Cardiac muscle cell (in vitro differentiated cells and primary cell): Measurements from ENCODE around the gene CORO1C. TPM values are rescaled to one million over a fixed set of nuclear protein-coding genes. Genes with fewer than 3 reads are reported as not detected.

ENCODE experiments used
- DNase-seq, 2 donors: peaks; one replicate each; pipeline versions ENCODE4 v3.0.0 to v3.0.0-alpha.2; 2010 to 2017; ENCODE audit warnings: low read depth in 1 of 2, low spot score in 1 of 2
- H3K27ac ChIP-seq: fragments of 200-600 bp; sonication (generic); 2 replicates; pipeline ENCODE4 v1.5.1; 2016
- H3K27me3 ChIP-seq: fragments of 200-600 bp; sonication (generic); 2 replicates; pipeline ENCODE4 v1.6.0; 2016; ENCODE audit warnings: control low read depth
- H3K36me3 ChIP-seq: fragments of 200-600 bp; sonication (generic); 2 replicates; pipeline ENCODE4 v1.5.1; 2016; ENCODE audit warnings: control low read depth
- H3K4me1 ChIP-seq: fragments of 200-600 bp; sonication (generic); 2 replicates; pipeline ENCODE4 v1.8.1; 2017; ENCODE audit warnings: low read depth, mild to moderate bottlenecking, mixed run types
- H3K4me3 ChIP-seq: fragments of 200-600 bp; sonication (generic); 2 replicates; pipeline ENCODE4 v1.5.1; 2016; ENCODE audit warnings: mild to moderate bottlenecking
- H3K9me3 ChIP-seq: fragments of 200-600 bp; sonication (generic); 2 replicates; pipeline ENCODE4 v1.5.1; 2017; ENCODE audit warnings: low read depth, mild to moderate bottlenecking, control low read depth
- CTCF ChIP-seq: IDR thresholded peaks from 2 replicates; pipeline ENCODE4 v1.5.1; 2012; ENCODE audit warnings: low read depth, mild to moderate bottlenecking, low read length
- polyA plus RNA-seq: library from polyadenylated mRNA; unstranded; fragments of >200 nt; fragmentation: Nextera tagmentation; extraction: Ambion mirVana; gene quantifications from 2 replicates; pipeline ENCODE4 v1.2.1, GENCODE V29; 2016
- total RNA-seq: library from RNA; depleted of rRNA; stranded (reverse); fragments of >200 nt; gene quantifications from 2 replicates; pipeline ENCODE4 v1.2.3, GENCODE V29; 2016

The CORO1C gene
- total and polyA plus RNA-seq, 2 experiments from 2014 or later, result 65.4 to 72.5 TPM

GRCh38 chr12:108643941-108644810 is 87.1 kb downstream of the CORO1C start:
- no peak for DNase-seq
- Histone ChIP-seq H3K36me3 (peaks cover 35% of the 10 kb centered on the region), H3K4me3 (no peak overlapping the region), H3K27ac (peak overlapping the region; percentile 36), H3K27me3 (no peaks in the 10 kb centered on the region), H3K9me3 (no peaks in the 10 kb centered on the region), H3K4me1 (peaks cover 7% of the 10 kb centered on the region)
- TF ChIP-seq CTCF, result no peak

GRCh38 chr12:108642899-108643654 is 88.2 kb downstream of the CORO1C start:
- peak overlapping the region; percentile 70 for H3K27ac ChIP-seq
- H3K27me3 ChIP-seq, result no peaks in the 10 kb centered on the region
- no peaks in the 10 kb centered on the region for H3K9me3 ChIP-seq
- H3K4me1 ChIP-seq, result peaks cover 11% of the 10 kb centered on the region
- no peak for DNase-seq
- H3K36me3 ChIP-seq, result peaks cover 24% of the 10 kb centered on the region
- no peak for TF ChIP-seq CTCF
- no peak overlapping the region for H3K4me3 ChIP-seq

- Histone ChIP-seq H3K9me3 (no peaks in the 10 kb centered on the region), H3K36me3 (peaks cover 23% of the 10 kb centered on the region), H3K27me3 (no peaks in the 10 kb centered on the region), H3K4me1 (peaks cover 12% of the 10 kb centered on the region), H3K4me3 (no peak overlapping the region), H3K27ac (peak overlapping the region; percentile 70)
- DNase-seq, result no peak
- no peak for TF ChIP-seq CTCF
Observed at GRCh38 chr12:108642269-108642870, 88.9 kb downstream of the CORO1C start.

- Histone ChIP-seq H3K27me3 (no peaks in the 10 kb centered on the region), H3K4me1 (peaks cover 15% of the 10 kb centered on the region), H3K4me3 (no peak overlapping the region), H3K36me3 (peaks cover 18% of the 10 kb centered on the region), H3K27ac (peak overlapping the region; percentile 70), H3K9me3 (no peaks in the 10 kb centered on the region)
- DNase-seq, result no peak
- no peak for TF ChIP-seq CTCF
Observed at GRCh38 chr12:108641446-108642268, 89.7 kb downstream of the CORO1C start.
